Measurements from ENCODE around the gene LRTM1.
A peak's percentile ranks its signal among the peaks of the same experiment; 100 is the strongest.

The LRTM1 gene

GRCh38 chr3:54891540-54891897 is 36.3 kb downstream of the LRTM1 start:
- peak; percentile 98 for DNase-seq (ENCODE audit: extremely low read depth, low read depth)

GRCh38 chr3:54889731-54890130 is 38.1 kb downstream of the LRTM1 start:
- no peak overlapping the region for H3K4me3 ChIP-seq (replicated peaks; ENCODE audit: low read depth, low read length)
- DNase-seq (ENCODE audit: extremely low read depth, low read depth): no peak
- TF ChIP-seq CTCF (IDR thresholded peaks at IDR 0.05; ENCODE audit: low read depth, low read length, missing control alignments): no peak

More at GRCh38 chr3:54891540-54891897, 36.3 kb downstream of the LRTM1 start:
- peak; percentile 65 for TF ChIP-seq CTCF (IDR thresholded peaks at IDR 0.05; ENCODE audit: low read depth, low read length, missing control alignments)
- H3K4me3 ChIP-seq (replicated peaks; ENCODE audit: low read depth, low read length): no peak overlapping the region

- no peak for TF ChIP-seq CTCF (IDR thresholded peaks at IDR 0.05; ENCODE audit: low read depth, low read length, missing control alignments)
- no peak for DNase-seq (ENCODE audit: extremely low read depth, low read depth)
- no peak overlapping the region for H3K4me3 ChIP-seq (replicated peaks; ENCODE audit: low read depth, low read length)
These were observed 39.0 kb downstream of the LRTM1 start for GRCh38 chr3:54888873-54889272.

GRCh38 chr3:54888162-54888561 is 39.7 kb downstream of the LRTM1 start:
- no peak overlapping the region for H3K4me3 ChIP-seq (replicated peaks; ENCODE audit: low read depth, low read length)
- TF ChIP-seq CTCF (IDR thresholded peaks at IDR 0.05; ENCODE audit: low read depth, low read length, missing control alignments): no peak
- no peak for DNase-seq (ENCODE audit: extremely low read depth, low read depth)

- TF ChIP-seq CTCF (IDR thresholded peaks at IDR 0.05; ENCODE audit: low read depth, low read length, missing control alignments): no peak
- no peak for DNase-seq (ENCODE audit: extremely low read depth, low read depth)
- no peak overlapping the region for H3K4me3 ChIP-seq (replicated peaks; ENCODE audit: low read depth, low read length)
These were observed 45.6 kb downstream of the LRTM1 start for GRCh38 chr3:54882129-54882833.

GRCh38 chr3:54878145-54878544 is 49.7 kb downstream of the LRTM1 start:
- no peak for TF ChIP-seq CTCF (IDR thresholded peaks at IDR 0.05; ENCODE audit: low read depth, low read length, missing control alignments)
- no peak for DNase-seq (ENCODE audit: extremely low read depth, low read depth)
- no peak overlapping the region for H3K4me3 ChIP-seq (replicated peaks; ENCODE audit: low read depth, low read length)

- no peak overlapping the region for H3K4me3 ChIP-seq (replicated peaks; ENCODE audit: low read depth, low read length)
- no peak for DNase-seq (ENCODE audit: extremely low read depth, low read depth)
- no peak for TF ChIP-seq CTCF (IDR thresholded peaks at IDR 0.05; ENCODE audit: low read depth, low read length, missing control alignments)
These were observed 50.1 kb downstream of the LRTM1 start for GRCh38 chr3:54877730-54878129.
